GM18858 (cell line): ENCODE data around the gene NR2C2AP.
"Not testable (repeated sequence)": the region's sequence is repeated elsewhere in the genome, so short reads cannot be mapped to it uniquely, and the experiment has no call there.

ENCODE experiments used
- ATAC-seq: cut with Tn5 transposase; IDR thresholded peaks from one replicate; pipeline ENCODE4 v1.9.1; 2021; ENCODE audit not compliant: unreplicated experiment

NR2C2AP gene, protein sequence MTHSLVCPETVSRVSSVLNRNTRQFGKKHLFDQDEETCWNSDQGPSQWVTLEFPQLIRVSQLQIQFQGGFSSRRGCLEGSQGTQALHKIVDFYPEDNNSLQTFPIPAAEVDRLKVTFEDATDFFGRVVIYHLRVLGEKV

DNA sequence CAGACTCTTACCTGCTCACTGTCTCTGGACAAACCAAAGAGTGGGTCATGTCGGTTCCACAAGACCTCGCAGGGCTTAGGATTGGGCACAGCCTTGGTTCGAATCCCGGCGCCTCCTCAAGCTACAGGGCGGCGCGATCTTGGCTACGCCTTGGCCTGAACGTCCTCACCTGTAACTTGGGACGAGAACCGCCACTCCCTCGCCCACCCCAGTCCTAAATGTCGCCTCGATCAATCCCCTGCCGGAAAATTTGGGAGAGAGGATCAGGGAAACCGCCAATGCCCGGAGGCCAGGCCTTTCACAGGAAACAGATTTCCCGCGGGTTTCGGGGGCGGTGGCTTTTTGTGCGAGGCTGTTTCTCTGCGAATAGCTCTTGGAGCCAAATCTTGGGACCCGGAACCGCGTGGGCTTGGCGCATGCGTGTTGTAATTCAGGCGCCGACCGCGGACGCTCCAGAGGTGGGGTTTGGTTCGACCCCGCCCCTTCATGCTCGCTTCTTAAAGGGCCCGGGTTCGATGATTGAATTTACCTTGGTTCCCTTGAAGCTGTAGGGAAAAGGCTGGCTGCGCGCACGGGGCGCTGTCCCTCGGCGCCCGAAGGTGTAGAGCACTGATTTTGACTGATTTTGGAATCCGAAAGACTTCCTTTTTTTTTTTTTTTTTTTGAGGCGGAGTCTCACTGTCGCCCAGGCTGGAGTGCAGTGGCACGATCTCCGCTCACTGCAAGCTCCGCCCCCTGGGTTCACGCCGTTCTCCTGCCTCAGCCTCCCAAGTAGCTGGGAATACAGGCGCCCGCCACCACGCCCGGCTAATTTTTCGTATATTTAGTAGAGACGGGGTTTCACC lies at the start of gene NR2C2AP:
Gene NR2C2AP, minus strand, starts transcription at position 403 of the 845 bp plus-strand sequence. Its CDS starts 354 bp downstream, at position 49.
- ATAC-seq = no peak

DNA sequence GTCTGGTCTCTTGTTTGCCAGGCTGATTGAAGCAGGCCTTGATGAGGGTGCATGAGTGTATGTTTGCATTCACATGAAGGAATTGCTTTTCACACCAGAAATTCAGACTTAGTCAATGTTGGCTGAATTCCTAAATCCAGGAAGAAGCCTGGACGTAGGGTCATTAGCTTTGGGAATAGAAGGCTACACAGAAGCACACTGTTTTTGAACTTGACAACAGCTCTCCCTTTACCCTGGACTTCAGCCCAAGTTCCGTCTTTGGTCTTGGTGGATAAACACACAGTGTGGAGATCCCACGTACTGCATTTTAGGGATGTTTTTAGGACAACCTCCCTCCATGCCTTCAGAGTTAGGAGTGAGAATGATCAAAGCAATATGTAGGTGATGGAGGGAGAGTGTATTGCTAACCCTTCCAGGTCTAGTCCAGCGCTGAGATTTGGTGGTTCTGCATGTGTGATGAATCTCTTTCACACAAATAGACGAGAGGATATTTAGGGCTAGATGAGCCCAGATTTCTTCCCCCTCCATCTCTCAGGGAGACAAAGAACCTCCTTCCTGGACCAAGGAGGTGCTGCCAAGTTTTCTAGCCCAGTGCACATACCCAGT lies 47.1 kb upstream of the NR2C2AP start:
- ATAC-seq = no peak

DNA sequence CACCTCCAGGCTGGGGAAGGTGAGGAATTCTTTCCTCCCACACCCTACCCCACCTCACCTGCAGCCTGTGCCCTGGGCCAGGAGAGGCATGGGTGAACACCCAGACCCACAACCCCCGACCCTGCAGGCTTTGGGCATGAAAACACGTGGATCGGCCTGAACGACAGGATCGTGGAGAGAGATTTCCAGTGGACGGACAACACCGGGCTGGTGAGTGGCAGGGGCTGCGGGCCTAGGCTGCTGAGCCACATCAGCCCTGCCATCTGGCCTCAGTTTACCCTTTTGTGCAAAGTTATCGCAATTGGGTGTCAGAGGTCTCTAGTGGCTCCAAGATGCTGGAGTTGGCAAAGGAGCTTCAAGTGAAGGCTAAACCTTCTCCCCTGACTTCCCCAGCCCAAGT lies 37.3 kb upstream of the NR2C2AP start:
- ATAC-seq = no peak

DNA sequence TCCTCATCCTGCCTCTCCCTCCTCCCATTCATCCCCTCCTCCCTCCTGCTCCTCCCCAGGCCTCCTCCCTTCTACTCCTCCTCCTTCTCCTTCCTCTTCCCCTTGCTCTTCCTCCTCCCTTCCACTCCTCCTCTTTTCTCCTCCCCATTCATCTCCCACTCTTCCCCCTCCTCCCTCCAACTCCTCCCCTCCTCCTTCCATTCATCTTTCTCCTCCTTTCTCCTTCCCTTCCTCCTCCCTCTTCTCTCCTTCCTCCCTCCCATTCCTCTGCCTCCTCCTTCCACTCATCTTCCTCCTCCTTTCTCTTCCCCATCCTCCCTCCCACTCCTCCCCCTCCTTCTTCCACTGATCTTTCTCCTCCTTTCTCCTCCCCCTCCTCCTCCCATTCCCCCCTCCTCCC lies 36.5 kb upstream of the NR2C2AP start:
- ATAC-seq = no peak

DNA sequence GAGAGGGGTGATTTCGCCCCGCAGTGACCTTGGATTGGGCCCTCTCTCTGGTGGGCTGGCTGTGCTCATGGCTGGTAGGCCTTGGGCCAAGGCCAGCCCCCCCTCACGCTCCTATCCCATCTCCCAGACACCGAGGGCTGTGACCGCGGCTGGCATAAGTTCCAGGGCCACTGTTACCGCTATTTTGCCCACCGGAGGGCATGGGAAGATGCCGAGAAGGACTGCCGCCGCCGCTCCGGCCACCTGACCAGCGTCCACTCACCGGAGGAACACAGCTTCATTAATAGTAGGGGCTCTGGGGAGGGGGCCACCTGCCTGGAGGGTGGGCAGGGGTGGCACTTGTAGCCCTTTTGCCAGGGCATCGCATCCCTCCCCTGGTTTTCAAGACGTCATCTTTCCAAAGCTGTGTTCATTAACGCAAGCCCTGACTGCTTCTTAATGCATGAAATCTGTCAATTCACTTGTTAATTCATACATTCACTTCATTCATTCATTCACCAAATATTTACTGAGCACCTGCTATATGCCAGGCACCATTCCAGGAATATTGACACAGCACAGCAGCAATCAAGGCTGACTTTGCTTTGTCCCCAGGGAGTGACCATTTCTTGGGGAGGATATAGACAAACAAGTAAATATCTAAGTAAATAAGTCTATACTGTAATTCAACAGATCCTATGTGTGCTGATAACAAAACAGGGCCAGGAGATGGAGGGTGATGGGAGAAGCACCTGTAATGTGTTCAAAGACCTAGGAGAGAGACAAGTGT lies 35.1 kb upstream of the NR2C2AP start:
- ATAC-seq = no peak

DNA sequence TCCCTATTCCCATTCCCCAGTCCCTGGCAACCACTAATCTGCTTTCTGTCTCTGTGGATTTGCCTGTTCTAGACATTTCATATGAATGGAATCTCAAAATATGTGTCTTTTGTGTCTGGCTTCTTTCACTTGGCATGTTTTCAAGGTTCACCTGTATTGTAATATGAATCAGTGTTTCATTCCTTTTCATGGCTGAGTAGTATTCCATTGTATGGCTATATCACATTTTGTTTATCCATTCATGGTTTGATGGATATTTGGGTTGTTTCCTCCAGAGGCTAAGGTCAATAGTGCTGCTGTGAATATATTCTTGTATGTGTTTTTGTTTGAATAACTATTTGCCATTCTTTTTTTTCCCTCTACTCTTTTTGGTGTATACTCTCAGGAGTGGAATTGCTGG lies 33.0 kb upstream of the NR2C2AP start:
- no peak for ATAC-seq

DNA sequence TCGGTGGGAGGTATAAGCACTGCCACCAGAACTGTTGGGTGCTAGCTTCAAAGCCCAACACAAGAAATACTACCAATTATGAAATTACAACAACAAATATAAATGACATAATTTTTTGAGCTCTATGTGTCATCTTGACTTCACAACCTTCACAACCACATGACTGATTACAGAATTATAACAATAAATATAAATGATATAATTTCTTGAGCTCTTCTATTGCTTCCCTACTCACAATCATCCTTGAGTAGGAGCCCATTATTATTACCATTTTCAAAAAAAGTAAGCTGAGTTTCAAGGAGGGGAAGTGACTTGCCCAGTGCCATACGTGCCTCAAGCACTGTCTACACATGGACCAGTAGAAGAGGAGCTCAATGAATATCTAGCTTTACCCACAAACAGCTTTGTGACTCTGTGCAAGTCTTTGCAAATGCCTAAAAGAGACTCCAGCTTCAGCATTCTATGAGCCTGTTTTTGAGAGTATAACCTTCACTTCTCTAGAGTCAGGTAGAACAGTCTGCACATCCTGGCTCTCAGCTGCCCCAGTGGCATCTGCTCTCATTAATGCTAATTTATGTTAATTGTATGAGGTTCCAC lies 31.1 kb upstream of the NR2C2AP start:
- no peak for ATAC-seq

DNA sequence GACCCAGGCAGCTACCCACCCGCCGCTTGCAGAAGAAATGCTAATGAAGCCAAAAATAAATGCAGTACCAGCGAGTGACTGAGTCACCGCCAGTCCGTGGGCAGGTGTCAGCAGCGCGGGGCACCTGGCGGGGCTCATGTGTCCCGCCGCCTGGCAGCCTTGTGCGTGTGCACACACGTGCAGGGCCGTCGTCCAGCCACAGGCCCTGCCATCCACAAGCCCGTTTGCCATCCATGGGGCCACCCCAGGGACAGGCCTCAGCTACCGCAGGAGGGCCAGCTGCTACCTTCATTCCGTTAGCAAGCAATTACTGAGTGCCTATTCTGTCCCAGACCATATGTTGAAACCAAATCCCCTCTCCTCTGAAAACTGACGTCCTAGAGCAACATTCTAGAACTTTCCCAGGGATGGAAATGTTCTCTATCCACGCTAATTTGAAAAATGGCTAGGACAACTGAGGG lies 29.1 kb upstream of the NR2C2AP start:
- ATAC-seq = no peak

DNA sequence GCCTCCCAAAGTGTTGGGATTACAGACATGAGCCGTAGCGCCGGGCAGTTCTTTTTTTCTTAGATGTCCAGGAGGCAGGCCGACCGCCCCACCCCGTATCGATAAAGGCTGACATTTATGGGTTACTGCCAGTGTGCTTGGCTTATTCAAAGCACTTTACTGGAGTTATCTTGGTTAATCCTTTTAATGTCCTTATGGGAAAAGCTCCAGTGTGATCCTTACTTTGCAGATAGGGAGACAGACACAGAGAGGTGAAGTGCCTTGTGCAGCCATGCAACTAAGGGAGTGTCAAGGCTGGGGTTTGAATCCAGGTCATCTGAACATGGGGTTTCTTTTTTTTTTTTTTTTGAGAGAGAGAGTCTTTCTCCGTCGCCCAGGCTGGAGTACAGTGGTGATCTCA lies 27.8 kb upstream of the NR2C2AP start:
- no peak for ATAC-seq

DNA sequence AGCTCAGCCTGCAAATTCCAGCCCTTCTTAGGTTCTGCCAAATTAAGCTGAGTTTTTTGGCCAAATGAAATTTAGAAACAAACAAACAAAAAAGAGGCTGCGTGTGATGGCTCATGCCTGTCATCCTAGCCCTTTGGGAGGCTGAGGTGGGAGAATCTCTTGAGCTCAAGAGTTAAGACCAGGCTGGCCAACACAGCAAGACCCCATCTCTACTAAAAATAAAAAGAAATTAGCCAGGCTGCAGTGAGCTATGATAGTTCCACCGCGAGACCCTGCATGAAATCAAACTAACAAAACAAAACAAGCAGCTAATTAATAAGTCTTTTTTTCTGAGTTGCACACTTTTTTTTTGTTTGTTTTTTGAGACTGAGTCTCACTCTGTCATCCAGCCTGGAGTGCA lies 26.5 kb upstream of the NR2C2AP start:
- no peak for ATAC-seq

DNA sequence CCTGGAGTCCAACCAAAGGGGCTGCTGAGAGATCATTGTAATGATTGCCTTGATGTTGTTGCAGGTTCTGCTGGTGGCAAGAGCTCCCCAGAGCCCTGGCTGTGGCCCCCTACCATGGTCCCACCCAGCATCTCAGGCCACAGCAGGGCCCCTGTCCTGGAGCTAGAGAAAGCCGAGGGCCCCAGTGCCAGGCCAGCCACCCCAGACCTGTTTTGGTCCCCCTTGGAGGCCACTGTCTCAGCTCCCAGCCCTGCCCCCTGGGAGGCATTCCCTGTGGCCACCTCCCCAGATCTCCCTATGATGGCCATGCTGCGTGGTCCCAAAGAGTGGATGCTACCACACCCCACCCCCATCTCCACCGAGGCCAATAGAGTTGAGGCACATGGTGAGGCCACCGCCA lies 24.0 kb upstream of the NR2C2AP start:
- ATAC-seq = no peak

DNA sequence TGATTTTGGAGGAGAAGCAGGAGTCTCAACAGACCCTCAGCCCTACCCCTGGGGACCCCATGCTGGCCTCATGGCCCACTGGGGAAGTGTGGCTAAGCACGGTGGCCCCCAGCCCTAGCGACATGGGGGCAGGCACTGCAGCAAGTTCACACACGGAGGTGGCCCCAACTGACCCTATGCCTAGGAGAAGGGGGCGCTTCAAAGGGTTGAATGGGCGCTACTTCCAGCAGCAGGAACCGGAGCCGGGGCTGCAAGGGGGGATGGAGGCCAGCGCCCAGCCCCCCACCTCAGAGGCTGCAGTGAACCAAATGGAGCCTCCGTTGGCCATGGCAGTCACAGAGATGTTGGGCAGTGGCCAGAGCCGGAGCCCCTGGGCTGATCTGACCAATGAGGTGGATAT lies 23.4 kb upstream of the NR2C2AP start:
- no peak for ATAC-seq

DNA sequence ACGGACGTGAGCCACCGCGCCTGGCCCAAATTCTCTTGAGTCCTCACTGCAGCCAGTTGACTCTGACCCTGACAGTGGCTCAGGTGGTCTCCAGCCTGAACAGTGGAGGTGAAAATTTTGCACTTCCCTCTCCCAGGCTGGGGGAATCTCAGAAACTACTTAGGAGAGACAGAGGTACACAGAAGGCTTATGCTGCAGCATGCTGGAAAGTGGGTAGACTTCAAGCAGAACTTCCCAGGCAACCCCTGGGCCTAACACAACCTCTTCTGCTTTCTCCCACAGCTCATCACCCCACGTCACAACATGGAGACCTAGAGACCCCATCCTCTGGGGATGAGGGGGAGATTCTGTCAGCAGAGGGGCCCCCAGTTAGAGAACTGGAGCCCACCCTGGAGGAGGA lies 23.0 kb upstream of the NR2C2AP start:
- ATAC-seq = no peak

DNA sequence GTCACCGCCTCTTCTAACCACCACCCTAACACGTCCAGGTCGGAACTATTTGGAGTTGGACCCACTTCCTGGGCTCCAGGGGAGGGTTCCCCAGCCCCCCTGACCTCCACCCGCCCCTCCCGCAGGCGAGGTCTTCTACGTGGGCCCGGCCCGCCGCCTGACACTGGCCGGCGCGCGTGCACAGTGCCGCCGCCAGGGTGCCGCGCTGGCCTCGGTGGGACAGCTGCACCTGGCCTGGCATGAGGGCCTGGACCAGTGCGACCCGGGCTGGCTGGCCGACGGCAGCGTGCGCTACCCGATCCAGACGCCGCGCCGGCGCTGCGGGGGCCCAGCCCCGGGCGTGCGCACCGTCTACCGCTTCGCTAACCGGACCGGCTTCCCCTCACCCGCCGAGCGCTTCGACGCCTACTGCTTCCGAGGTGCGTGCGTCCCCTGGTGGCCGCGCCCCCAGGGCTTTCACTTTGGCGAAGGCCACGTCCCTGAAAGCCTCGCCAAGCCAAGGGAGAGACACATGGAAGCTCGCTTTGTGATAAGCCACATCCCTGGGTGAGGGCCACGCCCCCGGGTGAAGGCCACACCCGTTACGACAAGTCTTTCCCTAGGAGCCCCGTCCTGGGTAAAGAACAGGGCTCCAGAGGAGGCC lies 21.8 kb upstream of the NR2C2AP start:
- ATAC-seq = no peak

DNA sequence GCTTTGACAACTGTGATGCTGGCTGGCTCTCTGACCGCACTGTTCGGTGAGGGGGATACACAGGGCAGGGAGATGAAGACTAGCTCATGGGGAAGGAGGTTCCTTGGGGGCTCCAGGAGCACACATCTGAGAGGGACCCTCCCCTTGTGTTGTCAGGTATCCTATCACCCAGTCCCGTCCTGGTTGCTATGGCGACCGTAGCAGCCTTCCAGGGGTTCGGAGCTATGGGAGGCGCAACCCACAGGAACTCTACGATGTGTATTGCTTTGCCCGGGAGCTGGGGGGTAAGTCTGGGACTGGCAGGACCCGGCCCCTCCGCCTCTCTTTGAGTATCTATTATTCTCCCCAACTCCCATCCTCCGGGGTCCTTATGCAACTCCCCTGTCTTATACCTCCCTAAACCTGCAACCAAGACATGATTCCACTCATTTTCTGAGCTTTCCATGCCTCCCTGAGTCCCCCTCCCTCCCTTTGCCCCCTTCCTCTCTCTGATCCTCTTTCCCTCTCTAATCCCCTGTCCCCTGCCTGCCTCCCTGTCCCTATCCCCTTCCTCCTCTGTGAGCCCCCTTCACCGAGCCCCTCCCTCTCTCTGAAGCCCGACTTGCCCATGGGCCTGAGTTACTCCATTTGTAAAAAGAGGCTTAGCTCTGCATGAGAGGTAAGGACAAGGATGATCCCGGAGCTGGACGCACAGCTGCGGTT lies 21.1 kb upstream of the NR2C2AP start:
- no peak for ATAC-seq

DNA sequence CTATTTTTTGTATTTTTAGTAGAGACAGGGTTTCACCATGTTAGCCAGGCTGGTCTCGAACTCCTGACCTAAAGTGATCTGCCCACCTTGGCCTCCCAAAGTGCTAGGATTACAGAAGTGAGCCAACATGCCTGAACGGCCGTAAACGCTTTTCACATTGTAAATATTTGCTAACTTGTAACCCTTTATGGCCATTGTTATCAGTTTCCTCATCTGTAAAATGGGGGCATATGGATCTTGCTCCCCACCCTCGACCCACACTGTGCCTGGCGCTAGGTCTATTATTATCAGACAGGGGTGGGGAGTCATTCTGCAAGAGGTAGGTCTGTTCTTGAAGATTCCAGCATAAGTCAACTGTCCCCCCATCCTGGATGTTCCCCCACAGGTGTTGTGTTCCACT lies 20.4 kb upstream of the NR2C2AP start:
- ATAC-seq = no peak

DNA sequence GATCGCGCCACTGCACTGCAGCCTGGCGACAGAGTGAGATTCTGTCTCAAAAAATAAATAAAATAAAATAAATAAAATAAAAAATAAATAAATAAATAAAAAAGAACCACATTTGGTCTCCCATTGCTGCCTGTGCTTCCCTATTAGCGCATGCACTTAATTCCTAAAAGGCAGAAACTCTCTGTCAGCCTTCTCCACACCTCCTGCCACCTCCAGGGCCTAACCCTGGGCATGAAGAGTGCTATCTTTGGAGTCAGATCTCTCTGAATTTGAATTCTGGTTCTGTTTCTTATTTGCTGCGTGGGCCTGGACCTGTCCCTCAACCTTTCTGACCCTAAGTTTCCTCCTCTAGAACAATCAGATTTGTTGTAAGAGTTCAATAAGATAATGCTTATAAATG lies 19.8 kb upstream of the NR2C2AP start:
- no peak for ATAC-seq

DNA sequence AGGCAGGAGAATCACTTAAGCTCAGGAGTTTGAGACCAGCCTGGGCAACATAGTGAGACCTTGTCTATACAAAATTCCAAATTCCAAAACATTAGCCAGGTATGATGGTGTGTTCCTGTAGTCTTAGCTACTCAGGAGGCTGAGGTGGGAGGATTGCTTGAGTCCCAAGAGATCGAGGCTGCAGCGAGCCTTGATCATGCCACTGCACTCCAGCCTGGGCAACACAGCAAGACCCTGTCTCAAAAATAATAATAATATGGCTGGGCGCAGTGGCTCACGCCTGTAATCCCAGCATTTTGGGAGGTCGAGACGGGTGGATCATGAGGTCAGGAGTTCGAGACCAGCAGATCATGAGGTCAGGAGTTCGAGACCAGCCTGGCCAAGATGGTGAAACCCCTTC lies 17.8 kb upstream of the NR2C2AP start:
- not testable (repeated sequence) for ATAC-seq

DNA sequence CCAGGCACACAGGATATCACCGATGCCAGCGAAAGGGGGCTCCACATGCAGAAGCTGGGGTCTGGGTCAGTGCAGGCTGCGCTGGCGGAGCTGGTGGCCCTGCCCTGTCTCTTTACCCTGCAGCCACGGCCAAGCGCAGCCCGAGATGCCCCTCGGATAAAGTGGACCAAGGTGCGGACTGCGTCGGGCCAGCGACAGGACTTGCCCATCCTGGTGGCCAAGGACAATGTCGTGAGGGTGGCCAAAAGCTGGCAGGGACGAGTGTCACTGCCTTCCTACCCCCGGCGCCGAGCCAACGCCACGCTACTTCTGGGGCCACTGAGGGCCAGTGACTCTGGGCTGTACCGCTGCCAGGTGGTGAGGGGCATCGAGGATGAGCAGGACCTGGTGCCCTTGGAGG lies 15.7 kb upstream of the NR2C2AP start:
- no peak for ATAC-seq

DNA sequence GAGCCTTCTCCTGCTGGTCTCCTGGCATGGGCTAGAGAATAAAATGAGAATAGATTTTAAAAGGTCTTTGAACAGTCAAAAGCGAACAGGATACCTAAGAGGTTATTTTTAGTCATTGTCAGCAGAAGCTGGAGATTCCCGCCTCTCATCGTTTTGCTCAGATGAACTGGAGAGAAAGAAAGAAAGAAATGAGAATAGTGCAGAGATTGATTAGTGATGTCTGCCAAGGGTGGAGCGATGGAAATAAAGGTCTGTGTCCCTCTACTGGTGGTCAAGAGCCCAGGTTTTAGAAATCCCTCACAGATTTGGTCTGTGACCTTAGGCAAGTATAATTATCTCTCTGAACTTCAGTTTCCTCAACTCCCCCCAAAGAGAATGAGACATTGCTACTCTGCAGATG lies 13.9 kb upstream of the NR2C2AP start:
- ATAC-seq = no peak
